ENCODE data around the gene CAMTA1.

CAMTA1 gene

GRCh38 chr1:6958407-6959030, 173.3 kb downstream of the CAMTA1 start:
- DNase-seq (ENCODE audit: low read depth): peak; percentile 46

- no peak for DNase-seq (ENCODE audit: low read depth)
These were observed 174.2 kb downstream of the CAMTA1 start for GRCh38 chr1:6959491-6959890.

GRCh38 chr1:6960291-6960811, 175.1 kb downstream of the CAMTA1 start:
- DNase-seq (ENCODE audit: low read depth): no peak

GRCh38 chr1:6960860-6961259, 175.6 kb downstream of the CAMTA1 start:
- no peak for DNase-seq (ENCODE audit: low read depth)

- no peak for DNase-seq (ENCODE audit: low read depth)
These were observed 176.0 kb downstream of the CAMTA1 start for GRCh38 chr1:6961289-6961688.

- DNase-seq (ENCODE audit: low read depth): no peak
These were observed 176.7 kb downstream of the CAMTA1 start for GRCh38 chr1:6961905-6962477.

- peak; percentile 17 for DNase-seq (ENCODE audit: low read depth)
These were observed 177.3 kb downstream of the CAMTA1 start for GRCh38 chr1:6962478-6962995.

GRCh38 chr1:6962996-6963911, 178.0 kb downstream of the CAMTA1 start:
- DNase-seq (ENCODE audit: low read depth): peak; percentile 44

- DNase-seq (ENCODE audit: low read depth): no peak
These were observed 178.7 kb downstream of the CAMTA1 start for GRCh38 chr1:6963912-6964307.

GRCh38 chr1:6965083-6965934, 180.1 kb downstream of the CAMTA1 start:
- no peak for DNase-seq (ENCODE audit: low read depth)

- no peak for DNase-seq (ENCODE audit: low read depth)
These were observed 180.6 kb downstream of the CAMTA1 start for GRCh38 chr1:6965935-6966241.

- DNase-seq (ENCODE audit: low read depth): no peak
These were observed 181.1 kb downstream of the CAMTA1 start for GRCh38 chr1:6966326-6966725.

- no peak for DNase-seq (ENCODE audit: low read depth)
These were observed 182.3 kb downstream of the CAMTA1 start for GRCh38 chr1:6967431-6968111.

GRCh38 chr1:6969106-6969505, 183.9 kb downstream of the CAMTA1 start:
- peak; percentile 43 for DNase-seq (ENCODE audit: low read depth)

GRCh38 chr1:6969762-6970161, 184.5 kb downstream of the CAMTA1 start:
- no peak for DNase-seq (ENCODE audit: low read depth)

GRCh38 chr1:6970221-6970620, 185.0 kb downstream of the CAMTA1 start:
- DNase-seq (ENCODE audit: low read depth): no peak

- no peak for DNase-seq (ENCODE audit: low read depth)
These were observed 185.8 kb downstream of the CAMTA1 start for GRCh38 chr1:6971048-6971447.

GRCh38 chr1:6971699-6972098, 186.4 kb downstream of the CAMTA1 start:
- DNase-seq (ENCODE audit: low read depth): no peak

- DNase-seq (ENCODE audit: low read depth): no peak
These were observed 187.1 kb downstream of the CAMTA1 start for GRCh38 chr1:6972399-6972798.

- DNase-seq (ENCODE audit: low read depth): no peak
These were observed 190.2 kb downstream of the CAMTA1 start for GRCh38 chr1:6975331-6976043.

- no peak for DNase-seq (ENCODE audit: low read depth)
These were observed 190.8 kb downstream of the CAMTA1 start for GRCh38 chr1:6976044-6976375.
